ENCODE data around the gene C16orf86. TPM values are rescaled to one million over a fixed set of nuclear protein-coding genes. Genes with fewer than 3 reads are reported as not detected.

Gene C16orf86
- total and polyA plus RNA-seq, 5 donors, result 3.9 to 6.2 (median 5.3) TPM

DNA sequence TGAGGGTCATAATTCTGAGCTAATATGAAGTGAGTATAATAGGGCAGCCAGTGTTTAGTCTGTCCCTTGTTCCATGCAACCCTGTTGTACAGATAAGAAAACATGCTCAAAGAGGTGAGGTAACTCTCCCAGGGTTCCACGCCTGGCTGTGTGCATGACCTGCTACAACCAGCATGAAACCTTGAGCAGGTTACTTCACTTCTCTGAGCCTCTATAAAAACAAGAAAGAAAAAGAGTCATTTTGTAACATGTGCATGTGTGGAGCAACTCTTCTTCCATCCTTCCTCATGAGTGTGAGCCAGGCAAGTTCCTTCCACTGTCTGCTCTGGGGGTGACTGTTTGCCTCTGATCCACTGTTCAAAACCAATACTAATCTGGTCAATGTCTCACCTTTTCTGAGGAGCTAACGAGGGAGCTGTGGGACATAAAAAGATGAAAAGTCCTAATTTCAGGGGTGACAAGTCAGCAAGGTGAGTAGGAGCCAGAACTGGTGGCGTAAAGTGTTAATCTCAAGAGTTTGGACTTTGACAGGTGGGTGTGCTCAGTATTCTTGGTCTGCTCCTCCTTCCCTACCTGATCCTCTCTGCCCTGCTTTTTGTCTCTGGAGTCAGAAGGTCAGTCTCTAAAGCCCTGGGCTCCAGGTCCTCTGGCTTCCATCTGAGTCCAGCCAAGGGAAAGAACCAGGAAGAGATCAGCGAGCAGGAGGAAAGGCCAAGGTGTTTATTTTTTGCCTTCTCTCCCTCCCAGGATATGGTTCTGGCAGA is 31.0 kb downstream of the C16orf86 start:
- no peak overlapping the region for H3K27ac ChIP-seq (ENCODE audit: low read length)
- ATAC-seq (no peak), DNase-seq (no peak)
- intact Hi-C loops (cut with DNase I), result no loop called here
- H3K9me3 ChIP-seq (ENCODE audit: control insufficient read depth, low read length), result no peaks in the 10 kb centered on the region
- H3K4me3 ChIP-seq (ENCODE audit: low read length), result no peak overlapping the region
- no peaks in the 10 kb centered on the region for H3K27me3 ChIP-seq (ENCODE audit: control insufficient read depth, insufficient read depth)
- WGBS, result 74% methylated on average over 4 of the region's 4 CpGs
- peaks cover 1% of the 10 kb centered on the region for H3K4me1 ChIP-seq (ENCODE audit: control insufficient read depth, insufficient read depth, low read length)

DNA sequence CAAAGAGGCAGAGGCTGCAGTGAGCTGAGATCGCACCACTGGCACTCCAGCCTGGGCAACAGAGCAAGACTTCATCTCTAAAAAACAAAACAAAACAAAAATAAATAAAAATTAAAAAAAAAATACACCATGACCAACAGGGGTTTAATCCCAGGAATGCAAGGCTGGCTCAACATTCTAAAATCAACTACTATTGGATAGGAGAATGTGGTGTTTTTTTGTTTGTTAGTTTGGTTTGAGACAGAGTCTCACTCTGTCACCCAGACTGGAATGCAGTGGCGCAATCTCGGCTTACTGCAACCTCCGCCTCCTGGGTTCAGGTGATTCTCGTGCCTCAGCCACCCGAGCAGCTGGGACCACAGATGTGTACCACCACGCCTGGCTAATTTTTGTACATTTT is 32.7 kb downstream of the C16orf86 start:
- Histone ChIP-seq H3K9me3 (ENCODE audit: control insufficient read depth, low read length) (no peaks in the 10 kb centered on the region), H3K27ac (ENCODE audit: low read length) (no peak overlapping the region), H3K4me1 (ENCODE audit: control insufficient read depth, insufficient read depth, low read length) (peaks cover 4% of the 10 kb centered on the region), H3K4me3 (ENCODE audit: low read length) (no peak overlapping the region), H3K27me3 (ENCODE audit: control insufficient read depth, insufficient read depth) (no peaks in the 10 kb centered on the region)
- DNase-seq (no peak), ATAC-seq (no peak)
- intact Hi-C loops (cut with DNase I), result no loop called here
- WGBS, result 97% methylated on average over 7 of the region's 7 CpGs

DNA sequence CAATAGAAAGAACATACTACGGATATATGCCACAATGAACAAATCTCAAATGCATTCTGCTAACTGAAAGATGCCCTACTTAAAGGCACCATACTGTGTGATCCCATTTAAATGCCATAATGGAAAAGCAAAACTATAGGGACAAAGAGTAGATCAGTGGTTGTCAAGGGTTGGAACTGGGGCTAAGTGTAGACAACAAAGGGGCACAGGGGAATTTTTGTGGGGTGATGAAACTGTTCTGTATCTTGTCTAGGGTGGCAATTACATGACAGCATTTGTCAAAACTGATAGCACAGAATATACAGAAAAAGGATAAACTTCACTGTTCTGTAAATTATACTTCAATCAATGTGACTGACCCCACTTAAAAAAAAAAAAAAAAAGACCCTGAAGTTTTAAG is 34.8 kb downstream of the C16orf86 start:
- H3K27ac ChIP-seq (ENCODE audit: low read length), result no peak overlapping the region

DNA sequence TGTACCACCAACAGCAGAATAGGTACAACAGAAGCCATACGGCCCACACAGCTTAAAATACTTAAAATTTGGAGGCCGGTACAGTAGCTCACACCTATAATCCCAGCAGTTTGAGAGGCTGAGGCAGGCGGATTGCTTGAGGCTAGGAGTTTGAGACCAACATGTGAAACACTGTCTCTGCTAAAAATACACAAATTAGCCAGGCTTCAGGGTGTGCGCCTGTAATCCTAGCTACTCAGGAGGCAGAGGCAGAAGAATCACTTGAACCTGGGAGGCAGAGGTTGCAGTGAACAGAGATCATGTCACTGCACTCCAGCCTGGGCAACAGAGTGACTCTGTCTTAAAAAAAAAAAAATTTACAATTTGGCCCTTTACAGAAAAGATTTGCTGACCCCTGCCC is 35.5 kb downstream of the C16orf86 start:
- no peak overlapping the region for H3K27ac ChIP-seq (ENCODE audit: low read length)
- no peaks in the 10 kb centered on the region for H3K9me3 ChIP-seq (ENCODE audit: control insufficient read depth, low read length)
- 93% methylated on average over 4 of the region's 4 CpGs for WGBS
- H3K4me1 ChIP-seq (ENCODE audit: control insufficient read depth, insufficient read depth, low read length), result peaks cover 4% of the 10 kb centered on the region
- DNase-seq (no peak), ATAC-seq (no peak)
- intact Hi-C loops (cut with DNase I), result no loop called here
- no peaks in the 10 kb centered on the region for H3K27me3 ChIP-seq (ENCODE audit: control insufficient read depth, insufficient read depth)
- no peak overlapping the region for H3K4me3 ChIP-seq (ENCODE audit: low read length)

More for the DNA sequence above, 34.8 kb downstream of the C16orf86 start:
- Histone ChIP-seq H3K4me1 (ENCODE audit: control insufficient read depth, insufficient read depth, low read length) (peaks cover 4% of the 10 kb centered on the region), H3K27me3 (ENCODE audit: control insufficient read depth, insufficient read depth) (no peaks in the 10 kb centered on the region), H3K4me3 (ENCODE audit: low read length) (no peak overlapping the region), H3K9me3 (ENCODE audit: control insufficient read depth, low read length) (no peaks in the 10 kb centered on the region)
- DNase-seq (no peak), ATAC-seq (no peak)
- 88% methylated on average over 1 of the region's 1 CpG for WGBS
- intact Hi-C loops (cut with DNase I), result no loop called here

DNA sequence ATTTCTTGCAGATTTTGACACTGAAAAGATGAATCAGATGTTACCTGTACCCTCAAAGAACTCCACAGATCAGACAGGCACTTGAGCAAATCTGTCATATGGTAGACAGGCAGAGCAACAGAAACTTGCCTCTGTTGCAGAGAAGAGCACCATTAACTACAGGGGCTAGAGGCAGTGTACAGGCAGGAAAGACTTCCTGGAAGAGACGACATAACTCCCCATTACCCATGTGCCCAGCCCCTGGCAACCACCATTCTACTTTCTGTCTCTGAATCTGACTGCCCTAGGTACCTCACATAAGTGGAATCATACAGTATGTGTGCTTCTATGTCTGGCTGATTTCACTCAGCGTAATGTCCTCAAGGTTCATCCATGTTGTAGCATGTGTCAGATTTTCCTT is 37.0 kb downstream of the C16orf86 start:
- no peaks in the 10 kb centered on the region for H3K9me3 ChIP-seq (ENCODE audit: control insufficient read depth, low read length)
- no peaks in the 10 kb centered on the region for H3K27me3 ChIP-seq (ENCODE audit: control insufficient read depth, insufficient read depth)
- whole genome bisulfite sequencing, result 67% methylated on average over 2 of the region's 2 CpGs

DNA sequence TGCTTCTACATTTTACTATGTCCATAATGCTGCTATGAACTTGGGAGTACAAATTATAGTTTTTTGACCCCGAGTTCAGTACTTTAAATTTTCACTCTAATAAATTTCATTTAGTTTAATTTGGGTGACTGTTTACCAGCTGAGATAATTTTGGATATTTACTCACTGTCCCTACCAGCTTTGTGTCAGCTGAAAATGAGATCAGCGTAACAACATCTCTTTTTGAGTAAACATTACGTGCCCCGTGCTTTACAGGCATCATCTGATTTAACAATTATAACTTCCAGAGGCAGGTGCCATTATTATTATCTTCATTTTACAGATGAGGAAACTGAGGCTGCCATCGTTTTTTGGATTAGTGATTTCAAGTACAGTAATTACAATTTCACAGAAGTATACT is 37.5 kb downstream of the C16orf86 start:
- ATAC-seq, result no peak
- Histone ChIP-seq H3K27me3 (ENCODE audit: control insufficient read depth, insufficient read depth) (no peaks in the 10 kb centered on the region), H3K27ac (ENCODE audit: low read length) (no peak overlapping the region), H3K9me3 (ENCODE audit: control insufficient read depth, low read length) (no peaks in the 10 kb centered on the region), H3K4me1 (ENCODE audit: control insufficient read depth, insufficient read depth, low read length) (peaks cover 8% of the 10 kb centered on the region), H3K4me3 (ENCODE audit: low read length) (no peak overlapping the region)
- DNase-seq, result no peak
- intact Hi-C loops (cut with DNase I), result no loop called here
- 93% methylated on average over 5 of the region's 5 CpGs for WGBS

More for the DNA sequence above, 37.0 kb downstream of the C16orf86 start:
- H3K4me3 ChIP-seq (ENCODE audit: low read length), result no peak overlapping the region
- ATAC-seq, result peak in 1 of 2 donors; percentile 13
- intact Hi-C loops (cut with DNase I), result no loop called here
- H3K27ac ChIP-seq (ENCODE audit: low read length), result no peak overlapping the region
- DNase-seq, result no peak
- H3K4me1 ChIP-seq (ENCODE audit: control insufficient read depth, insufficient read depth, low read length), result peaks cover 5% of the 10 kb centered on the region

DNA sequence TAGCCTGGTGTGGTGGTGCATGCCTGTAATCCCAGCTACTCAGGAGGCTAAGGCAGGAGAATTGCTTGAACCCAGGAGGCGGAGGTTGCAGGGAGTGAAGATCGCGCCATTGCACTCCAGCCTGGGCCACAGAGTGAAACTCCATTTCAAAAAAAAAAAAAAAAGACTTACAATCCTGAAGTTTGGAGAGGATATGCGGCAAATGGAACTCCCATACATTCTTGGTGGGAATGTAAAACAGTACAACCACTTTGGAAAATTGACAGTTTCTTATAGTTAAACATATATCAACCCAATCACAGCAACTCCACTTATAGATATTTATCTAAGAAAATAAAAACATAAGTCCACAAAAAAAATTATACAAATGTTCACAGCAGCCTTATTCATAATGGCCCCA is 40.6 kb downstream of the C16orf86 start:
- WGBS, result 89% methylated on average over 4 of the region's 4 CpGs
- DNase-seq (no peak), ATAC-seq (no peak)
- Histone ChIP-seq H3K27ac (ENCODE audit: low read length) (no peak overlapping the region), H3K4me1 (ENCODE audit: control insufficient read depth, insufficient read depth, low read length) (peaks cover 8% of the 10 kb centered on the region), H3K9me3 (ENCODE audit: control insufficient read depth, low read length) (no peaks in the 10 kb centered on the region), H3K4me3 (ENCODE audit: low read length) (no peak overlapping the region), H3K27me3 (ENCODE audit: control insufficient read depth, insufficient read depth) (no peaks in the 10 kb centered on the region)
- intact Hi-C loops (cut with DNase I), result no loop called here

DNA sequence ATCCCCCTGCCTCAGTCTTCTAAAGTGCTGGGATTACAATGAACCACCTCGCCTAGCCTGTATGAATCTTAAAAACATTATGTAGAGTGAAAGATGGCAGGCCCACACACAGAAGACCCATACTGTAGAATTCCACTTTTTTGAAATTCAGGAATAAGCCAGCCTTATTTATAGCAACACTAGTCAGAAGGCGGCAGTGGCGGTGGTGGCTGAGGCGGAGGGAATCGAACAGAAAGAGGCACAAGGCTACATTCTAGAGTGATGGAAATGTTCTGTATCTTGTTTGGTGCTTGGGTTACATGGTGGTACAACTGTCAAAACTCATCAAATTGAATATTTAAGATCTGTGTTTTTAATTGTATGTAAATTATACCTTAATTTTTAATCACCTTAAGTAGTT is 41.2 kb downstream of the C16orf86 start:
- Histone ChIP-seq H3K4me1 (ENCODE audit: control insufficient read depth, insufficient read depth, low read length) (peaks cover 8% of the 10 kb centered on the region), H3K27me3 (ENCODE audit: control insufficient read depth, insufficient read depth) (no peaks in the 10 kb centered on the region), H3K27ac (ENCODE audit: low read length) (no peak overlapping the region), H3K9me3 (ENCODE audit: control insufficient read depth, low read length) (no peaks in the 10 kb centered on the region), H3K4me3 (ENCODE audit: low read length) (no peak overlapping the region)
- WGBS, result over 99% methylated on average over 5 of the region's 5 CpGs
- intact Hi-C loops (cut with DNase I), result no loop called here
- ATAC-seq (no peak), DNase-seq (no peak)

DNA sequence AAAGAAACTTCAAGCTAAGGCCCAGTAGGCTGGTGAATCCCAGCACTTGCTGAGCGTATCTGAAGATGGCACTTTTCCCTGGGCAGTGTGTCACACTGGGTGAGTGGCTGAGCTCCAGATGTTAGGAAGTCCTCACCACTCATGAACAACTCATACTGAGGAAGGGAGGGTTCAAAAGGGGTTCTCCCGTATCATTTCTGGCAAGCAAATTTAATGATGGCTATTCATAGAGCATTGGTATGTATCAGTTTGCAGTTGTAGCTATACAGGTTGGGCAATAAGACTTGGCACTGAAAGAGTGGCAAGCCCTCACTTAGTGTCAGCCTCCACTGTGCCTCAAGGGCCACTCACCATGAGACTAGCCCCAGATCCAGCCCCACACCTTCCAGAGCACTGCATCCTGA is 41.8 kb downstream of the C16orf86 start:
- H3K4me1 ChIP-seq (ENCODE audit: control insufficient read depth, insufficient read depth, low read length), result peaks cover 8% of the 10 kb centered on the region
- H3K4me3 ChIP-seq (ENCODE audit: low read length), result no peak overlapping the region
- no peak overlapping the region for H3K27ac ChIP-seq (ENCODE audit: low read length)
- intact Hi-C loops (cut with DNase I), result no loop called here
- H3K27me3 ChIP-seq (ENCODE audit: control insufficient read depth, insufficient read depth), result no peaks in the 10 kb centered on the region
- ATAC-seq, result peak; percentile 61 to 66
- 50% methylated on average over 2 of the region's 2 CpGs for WGBS
- H3K9me3 ChIP-seq (ENCODE audit: control insufficient read depth, low read length), result no peaks in the 10 kb centered on the region
- DNase-seq, result no peak

DNA sequence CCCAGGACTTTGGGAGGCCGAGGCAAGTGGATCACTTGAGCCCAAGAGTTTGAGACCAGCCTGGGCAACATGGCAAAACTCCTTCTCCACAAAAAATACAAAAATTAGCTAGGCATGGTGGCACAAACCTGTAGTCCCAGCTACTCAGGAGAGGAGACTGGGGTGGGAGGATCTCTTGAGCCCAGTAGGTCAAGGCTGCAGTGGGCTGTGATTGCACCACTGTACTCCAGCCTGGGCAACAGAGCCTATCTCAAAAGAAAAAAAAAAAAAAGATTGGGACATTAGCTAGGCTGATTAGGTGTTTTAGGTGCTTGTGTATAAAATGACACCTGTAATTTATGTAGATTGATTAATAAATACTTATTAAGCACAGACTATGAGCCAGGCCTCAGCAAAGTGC is 42.4 kb downstream of the C16orf86 start:
- H3K27me3 ChIP-seq (ENCODE audit: control insufficient read depth, insufficient read depth), result no peaks in the 10 kb centered on the region
- no peak overlapping the region for H3K4me3 ChIP-seq (ENCODE audit: low read length)
- intact Hi-C loops (cut with DNase I), result no loop called here
- H3K27ac ChIP-seq (ENCODE audit: low read length), result no peak overlapping the region
- no peaks in the 10 kb centered on the region for H3K9me3 ChIP-seq (ENCODE audit: control insufficient read depth, low read length)
- WGBS, result 100% methylated on average over 1 of the region's 1 CpG
- H3K4me1 ChIP-seq (ENCODE audit: control insufficient read depth, insufficient read depth, low read length), result peaks cover 5% of the 10 kb centered on the region
- ATAC-seq (no peak), DNase-seq (no peak)

DNA sequence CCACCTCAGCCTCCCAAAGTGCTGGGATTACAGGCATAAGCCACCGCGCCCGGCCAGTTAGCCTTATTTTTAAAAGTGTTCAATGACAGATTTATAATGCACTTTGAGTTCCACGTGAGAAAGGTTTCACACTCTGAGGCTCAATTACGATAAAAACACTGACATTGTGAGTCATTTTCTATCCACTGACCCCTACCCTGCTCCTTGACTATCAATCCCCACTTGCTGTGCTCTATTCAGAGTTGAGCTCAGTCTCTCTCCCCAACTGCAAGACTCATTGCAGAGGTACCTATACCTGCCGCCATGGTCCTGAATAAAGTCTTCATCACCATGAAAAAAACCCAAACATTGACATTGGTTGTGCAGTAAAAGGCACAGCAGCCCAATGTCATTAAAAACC is 44.0 kb downstream of the C16orf86 start:
- Histone ChIP-seq H3K27me3 (ENCODE audit: control insufficient read depth, insufficient read depth) (no peaks in the 10 kb centered on the region), H3K4me3 (ENCODE audit: low read length) (no peak overlapping the region), H3K9me3 (ENCODE audit: control insufficient read depth, low read length) (no peaks in the 10 kb centered on the region), H3K27ac (ENCODE audit: low read length) (no peak overlapping the region), H3K4me1 (ENCODE audit: control insufficient read depth, insufficient read depth, low read length) (peaks cover 5% of the 10 kb centered on the region)
- WGBS, result 92% methylated on average over 6 of the region's 6 CpGs
- DNase-seq (no peak), ATAC-seq (no peak)
- intact Hi-C loops (cut with DNase I), result no loop called here
